HCT116 (cell line): ENCODE data around the gene INTS1. TPM values are rescaled to one million over a fixed set of nuclear protein-coding genes. Genes with fewer than 3 reads are reported as not detected.

Source experiments
- ATAC-seq: fragments of 200-7000 bp; cut with Tn5 transposase; 2 replicates; pipeline ENCODE4 v1.9.1; 2020; ENCODE audit warnings: mild to moderate bottlenecking, moderate library complexity
- BruUV-seq: library from RNA; stranded (reverse); fragments of 400-500 nt; replicated peaks from 2 replicates; lab custom pipeline; 2021; lab: Mats Ljungman, UMichigan
- CTCF ChIA-PET: fragments of 300-600 bp; sonication (Branson Sonifier 250); formaldehyde crosslinking; loops from one replicate; lab custom pipeline; 2021; ENCODE audit warnings: antibody characterized with exemption; lab: Charles Lee
- POLR2A ChIA-PET: fragments of 300-600, 350-600 bp; sonication (Branson Sonifier 250); formaldehyde crosslinking; loops from one replicate; lab custom pipeline; 2021; ENCODE audit warnings: antibody characterized with exemption; lab: Charles Lee
- RAD21 ChIA-PET, 2 experiments: fragments of 300-600 bp; sonication (Branson Sonifier 250); formaldehyde crosslinking; loops; one replicate each; lab custom pipeline; 2023; ENCODE audit warnings: low total read pairs in 2 of 2; ENCODE audit not compliant: uncharacterized antibody in 2 of 2, unreplicated experiment in 2 of 2, low non-redundant PET in 1 of 2; lab: Charles Lee
- DNase-seq: peaks from one replicate; pipeline ENCODE4 v3.0.0-alpha.2; 2010; ENCODE audit warnings: low read depth, low spot score
- H2AFZ ChIP-seq: fragments of 200-600 bp; shearing (Covaris generic), sonication (generic); 2 replicates; pipeline ENCODE4 v1.6.1; 2017; ENCODE audit warnings: low read depth, mixed run types, mixed read lengths, antibody characterized with exemption, low read length; ENCODE audit not compliant: poor library complexity, severe bottlenecking
- H3K27ac ChIP-seq: 2 replicates; pipeline ENCODE4 v1.5.1; 2012; ENCODE audit warnings: low read depth, low read length
- H3K27me3 ChIP-seq: fragments of 200-600 bp; sonication (generic); 2 replicates; pipeline ENCODE4 v1.6.1; 2016; ENCODE audit warnings: mixed run types, low read length, mixed read lengths; ENCODE audit not compliant: insufficient read depth
- H3K36me3 ChIP-seq, 2 experiments: fragments of 200-500 bp in 1 of 2; fragments of 200-600 bp in 1 of 2; sonication (Bioruptor generic) in 1 of 2; sonication (generic) in 1 of 2; 2 replicates each; pipeline versions ENCODE4 v1.5.1 to v1.6.1; 2014 to 2016; ENCODE audit warnings: low read length in 2 of 2, inconsistent platforms in 1 of 2, mixed read lengths in 1 of 2, mixed run types in 1 of 2; ENCODE audit not compliant: insufficient read depth in 2 of 2, control insufficient read depth in 1 of 2
- H3K4me1 ChIP-seq, 2 experiments: fragments of 200-600 bp in 1 of 2; sonication (generic) in 1 of 2; 2 replicates each; pipeline versions ENCODE4 v1.5.1 to v1.6.1; 2012 to 2017; ENCODE audit warnings: low read length in 2 of 2, inconsistent platforms in 1 of 2, mild to moderate bottlenecking in 1 of 2, mixed read lengths in 1 of 2, mixed run types in 1 of 2, moderate library complexity in 1 of 2; ENCODE audit not compliant: insufficient read depth in 2 of 2, control insufficient read depth in 1 of 2
- H3K4me2 ChIP-seq: fragments of 200-600 bp; sonication (generic); 2 replicates; pipeline ENCODE4 v1.6.1; 2017; ENCODE audit warnings: mixed run types, low read length, mixed read lengths
- H3K4me3 ChIP-seq, 2 experiments: fragments of 200-600 bp in 1 of 2; sonication (generic) in 1 of 2; replicated peaks in 1 of 2; 2 replicates each; pipeline ENCODE4 v1.5.1; 2011 to 2016; ENCODE audit warnings: low read length in 2 of 2, control low read depth in 1 of 2, low read depth in 1 of 2, mild to moderate bottlenecking in 1 of 2, mixed read lengths in 1 of 2, mixed run types in 1 of 2
- H3K79me2 ChIP-seq: fragments of 200-600 bp; sonication (generic); 2 replicates; pipeline ENCODE4 v1.6.1; 2017; ENCODE audit warnings: mild to moderate bottlenecking, mixed run types, low read length, moderate library complexity, mixed read lengths; ENCODE audit not compliant: insufficient read depth
- H3K9ac ChIP-seq: fragments of 200-600 bp; sonication (generic); 2 replicates; pipeline ENCODE4 v1.6.1; 2016; ENCODE audit warnings: low read length, mixed read lengths
- H3K9me2 ChIP-seq: fragments of 200-600 bp; sonication (generic), shearing (Covaris generic); 2 replicates; pipeline ENCODE4 v1.6.1; 2017; ENCODE audit warnings: mixed run types, mild to moderate bottlenecking, moderate library complexity; ENCODE audit not compliant: insufficient read depth
- H3K9me3 ChIP-seq, 2 experiments: fragments of 200-500 bp in 1 of 2; fragments of 200-600 bp in 1 of 2; sonication (Bioruptor generic) in 1 of 2; sonication (generic) in 1 of 2; 2 replicates each; pipeline ENCODE4 v1.6.1; 2014 to 2017; ENCODE audit warnings: low read length in 2 of 2, mixed read lengths in 2 of 2, inconsistent platforms in 1 of 2, low read depth in 1 of 2, mild to moderate bottlenecking in 1 of 2, mixed run types in 1 of 2, moderate library complexity in 1 of 2; ENCODE audit not compliant: control insufficient read depth in 1 of 2, insufficient read depth in 1 of 2
- H4K20me1 ChIP-seq: fragments of 200-600 bp; sonication (generic), shearing (Covaris generic); 2 replicates; pipeline ENCODE4 v1.6.1; 2017; ENCODE audit warnings: mixed run types, mild to moderate bottlenecking, moderate library complexity; ENCODE audit not compliant: insufficient read depth
- CBX3 ChIP-seq: IDR thresholded peaks from 2 replicates; pipeline ENCODE4 v1.6.1; 2012; ENCODE audit warnings: low read depth
- CEBPB ChIP-seq: IDR thresholded peaks from 2 replicates; pipeline ENCODE4 v1.6.1; 2012; ENCODE audit warnings: low read depth
- EZH2 ChIP-seq: fragments of 200-600 bp; sonication (generic); IDR thresholded peaks from 2 replicates; pipeline ENCODE4 v1.6.1; 2017; ENCODE audit warnings: antibody characterized with exemption, mixed run types
- EZH2phosphoT487 ChIP-seq: fragments of 200-600 bp; IDR thresholded peaks from 2 replicates; pipeline ENCODE4 v1.6.1; 2018; ENCODE audit warnings: antibody characterized with exemption, borderline replicate concordance
- JUND ChIP-seq: IDR thresholded peaks from 2 replicates; pipeline ENCODE4 v1.6.1; 2012
- POLR2A ChIP-seq: IDR thresholded peaks from 2 replicates; pipeline ENCODE4 v1.7.0; 2011; ENCODE audit warnings: borderline replicate concordance; ENCODE audit not compliant: insufficient read depth, insufficient read length; ENCODE audit errors: extremely low read depth
- SIN3A ChIP-seq: IDR thresholded peaks from 2 replicates; pipeline ENCODE4 v1.6.1; 2012; ENCODE audit warnings: low read depth
- SP1 ChIP-seq: IDR thresholded peaks from 2 replicates; pipeline ENCODE4 v1.6.1; 2012; ENCODE audit warnings: low read depth
- SRF ChIP-seq: IDR thresholded peaks from 2 replicates; pipeline ENCODE4 v1.6.1; 2012; ENCODE audit warnings: low read depth
- TCF7L2 ChIP-seq: IDR thresholded peaks from 2 replicates; pipeline ENCODE4 v1.7.0; 2011; ENCODE audit warnings: borderline replicate concordance, inconsistent platforms; ENCODE audit not compliant: insufficient read depth, insufficient read length; ENCODE audit errors: extremely low read depth
- ZFX ChIP-seq: fragments of 450-650 bp; IDR thresholded peaks from 2 replicates; pipeline ENCODE4 v1.6.1; 2017
- ZNF274 ChIP-seq: fragments of 200-500 bp; sonication (Bioruptor generic); IDR thresholded peaks from 2 replicates; pipeline ENCODE4 v1.6.1; 2014; ENCODE audit warnings: mild to moderate bottlenecking, low read depth, low read length, inconsistent platforms
- intact Hi-C: fragments of 100-400 bp; cut with micrococcal nuclease; formaldehyde crosslinking; loops from 2 replicates; pipeline ENCODE4 v1.10.0; 2022
- total RNA-seq: library from RNA; stranded (reverse); gene quantifications from one replicate; pipeline ENCODE4 v1.2.1, GENCODE V29; 2021; ENCODE audit not compliant: unreplicated experiment
- TF ChIP-seq, protein P1 (sequence below): IDR thresholded peaks from 2 replicates; pipeline ENCODE4 v1.6.1; 2012; ENCODE audit warnings: low read depth
- TF ChIP-seq, protein P2 (sequence below): IDR thresholded peaks from 2 replicates; pipeline ENCODE4 v1.6.1; 2012
- TF ChIP-seq, protein P3 (sequence below), 3 experiments: fragments of 200-600 bp in 1 of 3; sonication (generic) in 1 of 3; IDR thresholded peaks in 2 of 3; conservative IDR thresholded peaks in 1 of 3; 2 replicates each; pipeline ENCODE4 v1.5.1; 2012 to 2017; ENCODE audit warnings: low read depth in 2 of 3, low read length in 2 of 3, antibody characterized with exemption in 1 of 3, borderline replicate concordance in 1 of 3, control low read depth in 1 of 3, mild to moderate bottlenecking in 1 of 3, mixed read lengths in 1 of 3, mixed run types in 1 of 3, moderate library complexity in 1 of 3; ENCODE audit not compliant: insufficient read depth in 1 of 3
- TF ChIP-seq, protein P4 (sequence below): IDR thresholded peaks from 2 replicates; pipeline ENCODE4 v1.6.1; 2011; ENCODE audit warnings: mild to moderate bottlenecking, low read length, moderate library complexity; ENCODE audit not compliant: insufficient replicate concordance; ENCODE audit errors: extremely low read depth
- TF ChIP-seq, protein P5 (sequence below): IDR thresholded peaks from 2 replicates; pipeline ENCODE4 v1.6.1; 2012

INTS1 gene
- total RNA-seq, 1 experiment from 2014 or later: 167 TPM

DNA sequence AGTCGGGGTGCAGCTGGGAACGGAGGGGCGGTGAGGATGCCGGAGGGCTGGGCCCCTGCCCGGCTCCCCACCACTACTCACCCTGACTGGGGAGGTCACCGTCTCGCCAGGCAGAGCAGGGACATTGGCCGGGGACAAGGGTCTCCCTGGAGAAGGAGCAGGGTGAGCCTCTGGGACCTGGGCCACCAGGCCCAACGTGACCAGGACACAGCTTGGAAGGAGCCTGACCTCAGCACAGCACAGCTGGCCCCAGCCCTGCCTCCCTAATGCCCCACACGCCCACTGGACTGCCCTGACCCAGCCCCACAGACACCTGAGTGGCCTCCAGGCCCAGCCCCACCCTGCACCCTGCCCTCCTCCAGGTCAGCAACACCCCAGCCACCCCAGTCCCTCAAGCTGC lies 66.0 kb downstream of the INTS1 start (continued):
- TF ChIP-seq, protein P1, sequence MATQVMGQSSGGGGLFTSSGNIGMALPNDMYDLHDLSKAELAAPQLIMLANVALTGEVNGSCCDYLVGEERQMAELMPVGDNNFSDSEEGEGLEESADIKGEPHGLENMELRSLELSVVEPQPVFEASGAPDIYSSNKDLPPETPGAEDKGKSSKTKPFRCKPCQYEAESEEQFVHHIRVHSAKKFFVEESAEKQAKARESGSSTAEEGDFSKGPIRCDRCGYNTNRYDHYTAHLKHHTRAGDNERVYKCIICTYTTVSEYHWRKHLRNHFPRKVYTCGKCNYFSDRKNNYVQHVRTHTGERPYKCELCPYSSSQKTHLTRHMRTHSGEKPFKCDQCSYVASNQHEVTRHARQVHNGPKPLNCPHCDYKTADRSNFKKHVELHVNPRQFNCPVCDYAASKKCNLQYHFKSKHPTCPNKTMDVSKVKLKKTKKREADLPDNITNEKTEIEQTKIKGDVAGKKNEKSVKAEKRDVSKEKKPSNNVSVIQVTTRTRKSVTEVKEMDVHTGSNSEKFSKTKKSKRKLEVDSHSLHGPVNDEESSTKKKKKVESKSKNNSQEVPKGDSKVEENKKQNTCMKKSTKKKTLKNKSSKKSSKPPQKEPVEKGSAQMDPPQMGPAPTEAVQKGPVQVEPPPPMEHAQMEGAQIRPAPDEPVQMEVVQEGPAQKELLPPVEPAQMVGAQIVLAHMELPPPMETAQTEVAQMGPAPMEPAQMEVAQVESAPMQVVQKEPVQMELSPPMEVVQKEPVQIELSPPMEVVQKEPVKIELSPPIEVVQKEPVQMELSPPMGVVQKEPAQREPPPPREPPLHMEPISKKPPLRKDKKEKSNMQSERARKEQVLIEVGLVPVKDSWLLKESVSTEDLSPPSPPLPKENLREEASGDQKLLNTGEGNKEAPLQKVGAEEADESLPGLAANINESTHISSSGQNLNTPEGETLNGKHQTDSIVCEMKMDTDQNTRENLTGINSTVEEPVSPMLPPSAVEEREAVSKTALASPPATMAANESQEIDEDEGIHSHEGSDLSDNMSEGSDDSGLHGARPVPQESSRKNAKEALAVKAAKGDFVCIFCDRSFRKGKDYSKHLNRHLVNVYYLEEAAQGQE: no peak
- no peak for TF ChIP-seq JUND
- TF ChIP-seq, protein P2, sequence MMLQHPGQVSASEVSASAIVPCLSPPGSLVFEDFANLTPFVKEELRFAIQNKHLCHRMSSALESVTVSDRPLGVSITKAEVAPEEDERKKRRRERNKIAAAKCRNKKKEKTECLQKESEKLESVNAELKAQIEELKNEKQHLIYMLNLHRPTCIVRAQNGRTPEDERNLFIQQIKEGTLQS: no peak
- TF ChIP-seq EZH2phosphoT487: no peak

DNA sequence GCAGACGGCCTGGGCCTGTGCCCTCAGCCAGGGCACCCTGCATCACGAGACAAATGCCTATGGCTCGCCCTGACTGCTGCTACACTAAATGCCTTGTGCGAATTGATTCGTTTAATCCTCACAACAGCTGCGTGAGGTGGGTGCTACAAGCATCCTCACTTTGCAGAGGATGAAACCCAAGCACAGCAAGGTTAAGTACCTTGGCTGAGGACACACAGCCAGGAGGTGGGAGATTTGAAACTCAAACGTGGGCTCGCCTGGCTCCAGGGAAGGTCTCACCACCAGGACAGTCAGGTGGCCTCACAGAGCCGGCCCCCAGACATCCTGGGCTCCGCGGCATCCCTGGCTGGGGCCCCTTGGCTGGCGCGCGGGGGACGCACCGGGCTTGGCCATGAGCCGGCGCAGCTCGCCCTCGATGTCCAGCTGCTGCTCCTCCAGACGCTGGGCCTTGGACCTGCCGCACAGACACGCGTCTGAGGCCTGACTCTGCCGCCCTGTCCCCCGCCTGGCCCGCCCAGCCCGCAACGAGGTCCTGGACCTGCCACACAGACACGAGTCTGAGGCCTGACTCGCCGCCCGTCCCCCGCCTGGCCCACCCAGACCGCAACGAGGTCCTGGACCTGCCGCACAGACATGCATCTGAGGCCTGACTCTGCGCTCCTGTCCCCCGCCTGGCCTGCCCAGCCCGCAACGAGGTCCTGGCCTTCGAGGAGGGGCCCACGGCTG lies 66.9 kb downstream of the INTS1 start:
- BruUV-seq: no TSS peak
- no peak overlapping the region for H3K4me2 ChIP-seq
- no peaks in the 10 kb centered on the region for H3K9me3 ChIP-seq
- DNase-seq: no peak
- H3K9ac ChIP-seq: no peak overlapping the region
- H3K4me1 ChIP-seq: peaks cover 0 to 4% of the 10 kb centered on the region in 2 experiments; a peak in 2 of 4 replicates
- intact Hi-C loops: no loop called here
- no peak for ATAC-seq
- ChIA-PET RAD21 (interaction anchor here (0.6 to 0.7 kb wide), 2 partner anchors 40 to 77 kb away, joined by 4 read pairs; no protein-coding TSS in a partner anchor), CTCF (no interaction called here), POLR2A (no interaction called here)
- H4K20me1 ChIP-seq: no peaks in the 10 kb centered on the region
- H3K27ac ChIP-seq: no peak overlapping the region
- no peaks in the 10 kb centered on the region for H3K27me3 ChIP-seq
- no peak overlapping the region for H2AFZ ChIP-seq
- H3K79me2 ChIP-seq: no peaks in the 10 kb centered on the region
- H3K36me3 ChIP-seq: peaks cover 0 to 10% of the 10 kb centered on the region in 2 experiments; a peak in 1 of 4 replicates
- no peak overlapping the region for H3K4me3 ChIP-seq
- no peaks in the 10 kb centered on the region for H3K9me2 ChIP-seq
- no peak for TF ChIP-seq JUND
- TF ChIP-seq, protein P3, sequence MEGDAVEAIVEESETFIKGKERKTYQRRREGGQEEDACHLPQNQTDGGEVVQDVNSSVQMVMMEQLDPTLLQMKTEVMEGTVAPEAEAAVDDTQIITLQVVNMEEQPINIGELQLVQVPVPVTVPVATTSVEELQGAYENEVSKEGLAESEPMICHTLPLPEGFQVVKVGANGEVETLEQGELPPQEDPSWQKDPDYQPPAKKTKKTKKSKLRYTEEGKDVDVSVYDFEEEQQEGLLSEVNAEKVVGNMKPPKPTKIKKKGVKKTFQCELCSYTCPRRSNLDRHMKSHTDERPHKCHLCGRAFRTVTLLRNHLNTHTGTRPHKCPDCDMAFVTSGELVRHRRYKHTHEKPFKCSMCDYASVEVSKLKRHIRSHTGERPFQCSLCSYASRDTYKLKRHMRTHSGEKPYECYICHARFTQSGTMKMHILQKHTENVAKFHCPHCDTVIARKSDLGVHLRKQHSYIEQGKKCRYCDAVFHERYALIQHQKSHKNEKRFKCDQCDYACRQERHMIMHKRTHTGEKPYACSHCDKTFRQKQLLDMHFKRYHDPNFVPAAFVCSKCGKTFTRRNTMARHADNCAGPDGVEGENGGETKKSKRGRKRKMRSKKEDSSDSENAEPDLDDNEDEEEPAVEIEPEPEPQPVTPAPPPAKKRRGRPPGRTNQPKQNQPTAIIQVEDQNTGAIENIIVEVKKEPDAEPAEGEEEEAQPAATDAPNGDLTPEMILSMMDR (IDR thresholded peaks at IDR 0.05 in 2 of 3, conservative IDR thresholded peaks at IDR 0.05 in 1 of 3; ENCODE audit: borderline replicate concordance in 1 of 3, insufficient read depth in 1 of 3, low read depth in 2 of 3, low read length in 2 of 3): no peak
- no peak for TF ChIP-seq EZH2
- TF ChIP-seq ZNF274: no peak
- TF ChIP-seq, protein P4, sequence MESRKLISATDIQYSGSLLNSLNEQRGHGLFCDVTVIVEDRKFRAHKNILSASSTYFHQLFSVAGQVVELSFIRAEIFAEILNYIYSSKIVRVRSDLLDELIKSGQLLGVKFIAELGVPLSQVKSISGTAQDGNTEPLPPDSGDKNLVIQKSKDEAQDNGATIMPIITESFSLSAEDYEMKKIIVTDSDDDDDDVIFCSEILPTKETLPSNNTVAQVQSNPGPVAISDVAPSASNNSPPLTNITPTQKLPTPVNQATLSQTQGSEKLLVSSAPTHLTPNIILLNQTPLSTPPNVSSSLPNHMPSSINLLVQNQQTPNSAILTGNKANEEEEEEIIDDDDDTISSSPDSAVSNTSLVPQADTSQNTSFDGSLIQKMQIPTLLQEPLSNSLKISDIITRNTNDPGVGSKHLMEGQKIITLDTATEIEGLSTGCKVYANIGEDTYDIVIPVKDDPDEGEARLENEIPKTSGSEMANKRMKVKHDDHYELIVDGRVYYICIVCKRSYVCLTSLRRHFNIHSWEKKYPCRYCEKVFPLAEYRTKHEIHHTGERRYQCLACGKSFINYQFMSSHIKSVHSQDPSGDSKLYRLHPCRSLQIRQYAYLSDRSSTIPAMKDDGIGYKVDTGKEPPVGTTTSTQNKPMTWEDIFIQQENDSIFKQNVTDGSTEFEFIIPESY: no peak
- no peak for TF ChIP-seq SP1
- TF ChIP-seq POLR2A: no peak
- no peak for TF ChIP-seq TCF7L2
- no peak for TF ChIP-seq ZFX
- no peak for TF ChIP-seq SIN3A
- TF ChIP-seq CEBPB: no peak
- TF ChIP-seq SRF: no peak
- TF ChIP-seq, protein P5, sequence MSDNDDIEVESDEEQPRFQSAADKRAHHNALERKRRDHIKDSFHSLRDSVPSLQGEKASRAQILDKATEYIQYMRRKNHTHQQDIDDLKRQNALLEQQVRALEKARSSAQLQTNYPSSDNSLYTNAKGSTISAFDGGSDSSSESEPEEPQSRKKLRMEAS: no peak
- no peak for TF ChIP-seq CBX3
